Measurements from ENCODE around the gene SRSF12.
"Not testable (repeated sequence)": the region's sequence is repeated elsewhere in the genome, so short reads cannot be mapped to it uniquely, and the experiment has no call there.

Gene SRSF12

GRCh38 chr6:89073014-89073620 is 44.8 kb downstream of the SRSF12 start:
- no peak for DNase-seq (ENCODE audit: low read depth, low spot score)

DNA sequence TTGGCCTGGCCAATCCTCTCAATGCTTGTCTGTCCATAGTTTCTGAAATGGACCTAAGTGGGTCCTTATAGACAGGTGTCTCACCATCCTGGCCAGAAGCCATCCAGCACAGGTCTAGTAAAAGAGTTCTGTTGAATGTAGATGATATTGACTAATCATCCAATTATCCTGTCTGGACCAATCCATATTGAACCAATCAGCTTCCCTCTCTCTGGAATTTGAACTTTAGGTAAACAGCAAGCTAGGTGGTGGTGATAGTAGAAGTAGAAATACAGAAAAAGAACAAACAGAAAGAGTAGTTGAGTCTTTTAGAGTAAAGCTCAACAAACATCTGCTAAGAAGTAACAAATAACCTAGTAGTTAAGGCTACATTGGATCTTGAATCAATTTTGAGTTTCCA is 46.8 kb downstream of the SRSF12 start:
- no peak for DNase-seq (ENCODE audit: low read depth, low spot score)

DNA sequence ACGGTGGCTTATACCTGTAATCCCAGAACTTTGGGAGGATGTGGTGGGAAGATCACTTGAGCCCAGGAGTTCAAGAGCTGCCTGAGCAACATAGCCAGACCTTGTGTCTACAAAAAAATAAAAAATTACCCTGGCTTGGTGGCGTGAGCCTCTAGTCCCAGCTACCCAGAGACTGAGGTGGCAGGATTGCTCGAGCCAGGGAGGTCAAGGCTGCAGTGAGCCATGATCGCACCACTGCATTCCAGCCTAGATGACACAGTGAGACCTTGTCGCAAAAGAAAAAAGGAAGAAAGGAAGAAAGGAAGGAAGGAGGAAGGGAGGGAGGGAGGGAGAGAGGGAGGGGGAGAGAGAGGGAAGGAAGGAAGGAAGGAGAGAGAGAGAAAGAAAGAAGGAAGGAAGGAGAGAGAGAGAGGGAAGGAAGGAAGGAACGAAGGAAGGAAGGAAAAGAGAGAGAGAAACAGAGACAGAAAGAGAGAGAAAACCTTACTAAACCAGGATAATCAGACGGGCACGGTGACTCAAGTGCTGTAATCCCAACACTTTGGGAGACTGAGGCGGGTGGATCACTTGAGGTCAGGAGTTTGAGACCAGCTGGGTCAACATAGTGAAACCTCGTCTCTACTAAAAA is 48.2 kb downstream of the SRSF12 start:
- no peak for DNase-seq (ENCODE audit: low read depth, low spot score)

DNA sequence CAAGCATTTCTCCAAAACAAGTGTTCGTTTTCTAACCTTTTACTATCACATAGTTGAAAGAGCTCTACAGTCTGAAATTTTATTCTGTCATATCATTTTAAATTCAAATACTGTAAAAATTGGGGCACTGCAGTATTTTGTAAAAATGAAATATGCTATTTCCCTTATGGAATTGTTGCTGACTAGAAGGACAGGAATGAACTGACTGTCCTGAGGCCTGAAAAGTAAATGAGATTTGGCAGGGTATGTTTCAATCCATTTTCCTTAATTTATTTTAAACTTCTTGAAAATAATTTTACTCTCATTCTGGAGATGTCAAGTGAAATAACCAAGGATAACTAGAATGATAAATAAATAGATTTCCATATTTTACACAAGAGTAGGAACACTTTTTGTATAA is 49.2 kb downstream of the SRSF12 start:
- DNase-seq (ENCODE audit: low read depth, low spot score): no peak

GRCh38 chr6:89067796-89068195 is 50.1 kb downstream of the SRSF12 start:
- DNase-seq (ENCODE audit: low read depth, low spot score): no peak

DNA sequence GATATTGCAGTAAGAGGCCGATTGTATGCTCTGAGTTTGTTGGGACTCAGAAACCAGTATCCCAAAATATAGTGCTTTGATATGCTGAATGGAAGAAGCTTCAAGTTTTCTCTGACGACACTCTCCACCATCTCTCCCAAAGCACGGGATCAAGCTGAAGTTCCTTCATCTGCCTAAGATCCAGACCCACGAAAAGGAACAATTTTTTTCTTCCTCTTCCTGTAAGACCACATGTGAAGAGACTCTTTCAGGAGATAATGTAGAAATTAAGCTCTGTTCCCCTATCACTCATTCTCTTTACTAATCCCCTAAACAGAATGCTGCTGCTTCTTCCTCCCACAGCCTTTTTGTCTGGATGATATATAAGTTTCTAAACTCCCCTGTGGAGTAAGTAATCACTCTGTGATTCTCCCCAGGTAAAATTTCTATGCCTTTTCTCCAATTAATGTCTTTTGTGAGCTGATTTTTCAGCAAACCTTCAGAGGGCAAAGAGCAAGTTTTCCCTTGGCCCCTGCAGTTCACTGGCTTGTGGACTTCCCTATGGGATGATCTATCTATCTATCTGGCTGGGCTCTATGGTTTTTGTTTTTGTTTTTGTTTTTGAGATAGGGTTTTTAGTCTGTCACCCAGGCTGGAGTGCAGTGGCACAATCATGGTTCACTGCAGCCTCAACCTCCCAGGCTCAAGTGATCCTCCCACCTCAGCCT is 50.8 kb downstream of the SRSF12 start:
- DNase-seq (ENCODE audit: low read depth, low spot score): no peak

GRCh38 chr6:89066121-89066520 is 51.8 kb downstream of the SRSF12 start:
- not testable (repeated sequence) for DNase-seq (ENCODE audit: low read depth, low spot score)

GRCh38 chr6:89064931-89065330 is 52.9 kb downstream of the SRSF12 start:
- not testable (repeated sequence) for DNase-seq (ENCODE audit: low read depth, low spot score)

DNA sequence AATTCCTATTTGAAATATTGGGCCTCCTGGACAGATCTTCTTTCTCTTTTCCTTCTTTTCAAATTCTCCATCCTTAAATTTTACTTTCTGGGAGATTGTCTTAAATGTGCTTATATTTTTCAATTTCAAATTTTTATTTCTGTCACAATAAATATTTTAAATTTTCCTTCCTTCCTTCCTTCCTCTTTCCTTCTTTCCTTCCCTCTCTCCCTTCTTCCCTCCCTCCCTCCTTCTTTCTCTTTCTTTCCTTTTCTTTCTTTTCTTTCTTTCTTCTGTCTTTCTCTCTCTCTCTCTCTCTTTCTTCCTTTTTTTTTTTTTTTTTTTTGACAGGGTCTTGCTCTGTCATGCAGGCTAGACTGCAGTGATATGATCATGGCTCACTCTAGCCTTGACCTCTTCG is 54.0 kb downstream of the SRSF12 start:
- no peak for DNase-seq (ENCODE audit: low read depth, low spot score)

DNA sequence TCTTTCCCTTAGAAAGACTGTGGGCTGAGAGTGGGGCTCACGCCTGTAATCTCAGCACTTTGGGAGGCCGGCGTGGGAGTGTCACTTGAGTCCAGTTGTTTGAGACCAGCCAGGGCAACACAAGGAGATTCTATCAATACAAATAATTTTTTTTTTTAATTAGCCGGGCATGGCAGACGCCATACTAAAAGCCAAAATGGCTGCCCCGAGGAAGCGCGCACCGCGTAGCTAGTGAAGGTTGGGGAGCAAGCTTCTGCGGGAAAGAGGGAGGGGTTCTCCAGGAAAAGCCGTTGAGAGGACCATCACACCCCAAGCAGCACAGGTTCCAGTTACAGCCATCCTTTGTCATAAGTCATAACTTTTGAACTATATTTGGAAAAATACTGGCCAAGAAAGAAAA is 58.6 kb downstream of the SRSF12 start:
- no peak for DNase-seq (ENCODE audit: low read depth, low spot score)

DNA sequence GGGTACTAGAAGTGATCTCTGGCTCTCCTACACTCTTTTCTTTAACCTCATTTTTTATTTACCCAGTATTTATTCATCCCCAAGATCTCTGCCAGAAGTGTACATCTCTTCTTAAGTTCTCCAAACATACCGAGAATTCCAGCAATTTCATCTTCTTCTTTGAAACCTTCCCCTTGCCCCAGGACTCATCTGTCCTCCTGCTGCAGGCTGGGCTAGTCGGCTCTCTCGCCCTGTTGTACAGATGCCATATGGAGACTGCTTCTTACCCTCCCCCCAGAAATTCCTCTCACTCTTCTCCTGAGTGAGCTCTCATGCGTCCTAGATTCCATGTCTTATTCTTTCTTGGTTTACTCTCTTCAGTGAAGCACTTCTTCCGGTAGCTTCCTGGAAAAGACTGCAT is 59.2 kb downstream of the SRSF12 start:
- DNase-seq (ENCODE audit: low read depth, low spot score): no peak

DNA sequence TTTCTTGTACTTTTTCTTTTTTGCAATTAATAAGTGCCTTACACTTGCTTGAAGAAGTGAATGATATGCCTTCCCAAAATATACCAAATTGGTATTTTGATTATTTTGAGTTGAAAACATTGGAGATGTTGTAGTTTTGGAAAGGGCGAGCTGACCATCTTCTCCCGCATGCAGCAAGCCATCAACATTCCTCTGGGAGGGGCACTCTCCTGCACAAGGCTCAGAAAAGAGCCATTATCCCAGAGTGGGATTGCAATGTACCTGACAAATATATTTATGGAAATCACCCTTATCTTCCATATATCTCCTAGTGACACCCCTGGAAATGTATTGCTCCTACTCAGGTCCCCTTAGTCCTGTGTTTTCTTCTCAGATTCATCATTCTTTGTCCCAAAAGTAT is 60.1 kb downstream of the SRSF12 start:
- DNase-seq (ENCODE audit: low read depth, low spot score): no peak

DNA sequence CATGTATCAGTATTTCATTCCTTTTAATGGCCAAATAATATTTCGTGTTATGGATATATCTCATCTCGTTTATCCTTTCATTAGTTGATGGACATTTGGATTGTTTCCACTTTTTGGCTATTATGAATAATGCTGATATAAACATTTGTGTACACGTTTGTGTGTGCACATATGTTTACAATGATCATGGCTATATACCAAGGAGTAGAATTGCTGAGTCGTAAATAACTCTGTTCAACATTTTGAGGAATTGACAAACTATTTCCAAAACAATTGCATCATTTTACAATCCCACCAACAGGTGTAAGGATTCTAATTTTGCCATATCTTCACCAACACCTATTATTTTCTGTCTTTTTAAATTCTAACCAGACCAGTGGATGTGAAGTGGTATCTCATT is 63.7 kb downstream of the SRSF12 start:
- DNase-seq (ENCODE audit: low read depth, low spot score): no peak

DNA sequence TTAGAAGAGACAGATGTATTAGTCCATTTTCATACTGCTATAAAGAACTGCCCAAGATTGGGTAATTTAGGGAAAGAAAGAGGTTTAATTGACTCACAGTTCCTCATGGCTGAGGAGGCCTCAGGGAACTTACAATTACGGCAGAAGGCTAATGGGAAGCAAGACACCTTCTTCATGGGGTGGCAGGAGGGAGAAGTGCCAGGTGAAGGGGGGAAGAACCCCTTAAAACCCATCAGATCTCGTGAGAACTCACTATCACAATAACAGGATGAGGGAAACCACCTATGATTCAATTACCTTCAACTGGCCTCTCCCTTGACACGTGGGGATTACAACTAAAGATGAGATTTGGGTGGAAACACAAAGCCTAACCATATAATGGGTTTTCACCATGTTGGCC is 66.2 kb downstream of the SRSF12 start:
- DNase-seq (ENCODE audit: low read depth, low spot score): no peak

DNA sequence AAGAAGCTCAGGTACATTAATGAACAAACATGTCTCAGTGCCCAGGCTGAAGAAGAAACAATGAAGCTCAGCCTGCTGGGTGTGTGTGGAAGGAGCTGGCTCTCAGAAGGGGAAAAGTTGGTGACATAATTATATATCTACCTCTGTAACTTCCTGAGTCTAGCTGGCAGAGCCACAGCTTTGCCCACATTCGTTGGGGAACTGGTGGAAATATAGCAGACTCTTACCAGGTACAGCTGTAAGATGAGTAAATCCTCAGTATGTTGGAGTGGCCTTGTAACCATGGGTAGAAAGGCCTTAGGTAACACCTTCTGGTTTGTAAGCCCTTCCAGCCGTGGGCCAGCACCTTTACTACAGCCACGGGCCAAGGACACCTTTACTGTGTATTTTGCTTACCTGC is 67.2 kb downstream of the SRSF12 start:
- no peak for DNase-seq (ENCODE audit: low read depth, low spot score)

DNA sequence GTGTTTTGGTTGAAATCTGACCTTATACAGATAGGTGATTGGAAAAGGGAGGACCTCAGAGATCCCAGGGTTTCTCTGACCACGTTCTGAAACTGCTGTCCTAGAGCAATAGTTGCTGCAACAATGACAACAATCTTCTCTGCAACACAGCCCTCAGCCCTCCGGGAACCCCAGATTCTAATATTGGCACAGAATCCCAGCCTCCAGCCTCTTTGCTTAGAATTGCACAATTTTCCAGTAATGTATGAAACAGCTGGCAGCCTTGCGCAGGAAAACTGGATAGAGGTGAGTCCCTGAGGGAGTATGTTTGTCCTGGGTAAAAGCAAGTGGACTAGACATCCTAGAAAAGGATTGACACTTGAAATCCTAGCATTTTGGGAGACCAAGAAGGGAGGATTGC is 67.7 kb downstream of the SRSF12 start:
- no peak for DNase-seq (ENCODE audit: low read depth, low spot score)

DNA sequence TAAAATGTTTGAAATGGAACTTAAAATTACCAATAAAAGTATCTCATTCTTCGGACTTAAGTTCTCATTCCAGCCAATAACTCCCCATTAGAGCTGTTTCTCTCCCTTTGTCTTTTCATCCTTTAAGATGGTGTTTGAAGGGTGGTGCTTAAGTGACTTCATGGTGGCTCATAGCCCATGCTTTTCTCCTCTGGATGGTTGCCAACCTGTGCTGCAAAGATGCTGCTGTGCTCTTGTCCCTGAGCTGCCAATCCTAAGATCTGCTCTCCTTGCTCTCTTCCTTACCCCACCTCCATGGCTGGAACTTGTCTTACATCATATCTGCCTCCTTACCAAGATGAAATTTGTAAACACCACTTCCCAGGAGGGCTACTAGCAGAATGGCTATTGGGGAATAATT is 68.9 kb downstream of the SRSF12 start:
- no peak for DNase-seq (ENCODE audit: low read depth, low spot score)

GRCh38 chr6:89048288-89048923 is 69.5 kb downstream of the SRSF12 start:
- no peak for DNase-seq (ENCODE audit: low read depth, low spot score)

DNA sequence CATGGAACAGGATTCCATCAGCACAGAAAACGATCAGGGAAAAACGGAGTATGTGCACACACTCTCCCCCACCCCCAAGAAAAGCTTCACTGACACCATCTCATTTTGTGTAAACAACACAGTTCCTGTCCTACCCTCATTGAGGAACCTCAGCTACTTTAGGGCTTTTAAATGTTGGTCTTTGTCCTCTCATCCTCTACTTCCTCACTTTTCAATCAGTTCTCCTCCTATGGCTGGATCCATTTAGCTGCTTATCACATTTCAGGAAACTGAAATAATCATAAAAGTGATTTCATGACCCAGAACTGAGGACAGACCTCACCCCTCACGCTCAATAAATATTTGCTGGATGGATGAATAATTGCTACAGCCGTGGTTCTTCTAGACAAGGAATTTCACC is 70.4 kb downstream of the SRSF12 start:
- DNase-seq (ENCODE audit: low read depth, low spot score): no peak

Measured in activated naive CD8-positive, alpha-beta T cell treated with anti-CD3 and anti-CD28 coated beads, Interleukin-2, amount 50 U/mL, for 16 hours (primary cell).